Large intestine (tissue), 3 donors: ENCODE results near the gene DAB2IP. TPM values are rescaled to one million over a fixed set of nuclear protein-coding genes. Genes with fewer than 3 reads are reported as not detected.
"Not testable (repeated sequence)": the region's sequence is repeated elsewhere in the genome, so short reads cannot be mapped to it uniquely, and the experiment has no call there.

Source experiments
- DNase-seq, 2 donors: peaks; one replicate each; pipeline versions ENCODE4 v3.0.0 to v3.0.0-alpha.2; 2013
- H3K27ac ChIP-seq: one replicate; pipeline ENCODE4 v1.5.1; 2013; ENCODE audit warnings: low read length
- H3K27me3 ChIP-seq: 2 replicates; pipeline ENCODE4 v1.6.1; 2013; ENCODE audit warnings: low read length; ENCODE audit not compliant: control insufficient read depth, insufficient read depth
- H3K36me3 ChIP-seq: 2 replicates; pipeline ENCODE4 v1.6.1; 2013; ENCODE audit warnings: low read length; ENCODE audit not compliant: control insufficient read depth, insufficient read depth
- H3K4me1 ChIP-seq: one replicate; pipeline ENCODE4 v1.6.1; 2013; ENCODE audit warnings: low read length; ENCODE audit not compliant: control insufficient read depth, insufficient read depth
- H3K4me3 ChIP-seq: one replicate; pipeline ENCODE4 v1.5.1; 2013; ENCODE audit warnings: low read length
- H3K9me3 ChIP-seq: one replicate; pipeline ENCODE4 v1.6.1; 2013; ENCODE audit warnings: mild to moderate bottlenecking, low read depth, low read length, moderate library complexity; ENCODE audit not compliant: control insufficient read depth
- WGBS: methylation state at CpG from one replicate; pipeline ENCODE4 v1.1.5; 2013; ENCODE audit warnings: low lambda C conversion rate; ENCODE audit not compliant: insufficient coverage; 5-methylcytosine and 5-hydroxymethylcytosine counted together
- polyA plus RNA-seq: library from polyadenylated mRNA; unstranded; fragments of 120-200 nt; gene quantifications from one replicate; pipeline ENCODE4 v1.2.1, GENCODE V29; 2013

The DAB2IP gene
- polyA plus RNA-seq, 1 donor = 33.0 TPM

DNA sequence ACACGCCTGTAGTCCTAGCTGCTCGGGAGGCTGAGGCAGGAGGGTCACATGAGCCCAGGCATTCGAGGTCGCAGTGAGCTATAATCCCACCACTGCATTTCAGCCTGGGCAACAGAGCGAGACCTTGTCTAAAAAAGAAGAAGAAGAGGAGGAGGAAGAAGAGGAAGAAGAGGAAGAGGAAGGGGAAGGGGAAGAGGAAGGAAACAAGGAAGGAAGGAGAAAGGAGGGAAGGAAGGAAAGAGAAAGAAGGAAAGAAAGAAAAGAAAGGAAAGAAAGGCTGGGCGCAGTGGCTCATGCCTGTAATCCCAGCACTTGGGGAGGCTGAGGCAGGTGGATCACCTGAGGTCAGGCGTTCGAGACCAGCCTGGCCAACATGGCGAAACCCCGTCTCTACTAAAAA is 7.4 kb upstream of the DAB2IP start:
- not testable (repeated sequence) for H3K27ac ChIP-seq, H3K27me3 ChIP-seq, H3K4me3 ChIP-seq, H3K36me3 ChIP-seq, DNase-seq, H3K9me3 ChIP-seq
- peaks cover 20% of the 10 kb centered on the region for H3K4me1 ChIP-seq
- 100% methylated on average over 1 of the region's 10 CpGs for WGBS

GRCh38 chr9:121645003-121645402 is 6.4 kb upstream of the DAB2IP start:
- Histone ChIP-seq H3K36me3 (no peaks in the 10 kb centered on the region), H3K4me1 (peaks cover 25% of the 10 kb centered on the region), H3K4me3 (no peak overlapping the region), H3K27me3 (no peaks in the 10 kb centered on the region), H3K27ac (no peak overlapping the region), H3K9me3 (no peaks in the 10 kb centered on the region)
- DNase-seq = no peak
- no CpG with 5 or more reads among the region's 4 CpGs for WGBS

DNA sequence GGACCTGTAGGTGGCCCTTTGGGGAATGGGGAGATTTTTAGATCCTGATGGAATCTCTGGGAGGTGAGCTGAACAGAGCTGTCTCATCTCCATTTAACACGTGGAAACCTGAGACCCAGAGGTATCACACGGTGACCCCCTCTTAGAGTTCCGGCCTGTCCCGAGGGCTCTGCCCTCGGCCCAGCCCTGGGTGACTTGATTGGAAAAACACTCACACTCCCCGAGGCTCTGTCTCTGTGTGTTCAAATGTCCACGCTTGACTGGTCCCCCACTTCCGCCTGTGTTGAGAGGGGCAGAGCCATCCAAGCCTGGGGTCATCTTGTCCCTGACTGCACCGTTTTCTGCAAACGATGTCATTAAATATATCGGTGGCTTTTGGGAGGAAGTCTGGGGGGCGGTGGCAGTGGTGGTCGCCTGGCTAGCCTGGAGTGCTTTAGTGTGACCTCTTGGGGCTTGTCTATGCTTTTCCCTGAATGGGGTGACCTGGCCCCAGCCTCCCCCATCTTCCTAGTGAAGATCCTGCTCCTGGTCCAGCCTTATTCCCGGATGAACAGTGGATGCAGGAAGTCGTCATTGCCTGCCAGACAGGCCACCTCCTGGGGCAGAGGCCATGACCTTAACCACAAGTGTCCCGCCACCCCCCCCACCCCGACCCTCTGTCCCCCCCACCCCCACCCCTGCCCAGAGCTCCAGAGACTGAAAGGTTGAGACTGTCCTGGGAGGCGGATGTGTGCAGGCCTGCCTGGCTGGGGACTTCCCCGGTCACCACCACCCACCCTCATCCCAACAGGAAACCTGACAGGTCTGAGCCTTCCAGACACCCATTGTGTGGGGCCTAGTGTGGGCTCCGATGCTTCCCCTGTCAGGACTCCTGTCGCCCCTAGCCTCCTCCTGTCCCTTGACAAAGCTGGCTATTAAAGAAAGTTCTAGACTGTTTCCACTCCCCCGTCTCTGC is 5.3 kb upstream of the DAB2IP start:
- Histone ChIP-seq H3K27ac (no peak overlapping the region), H3K4me3 (no peak overlapping the region), H3K27me3 (no peaks in the 10 kb centered on the region), H3K4me1 (peaks cover 24% of the 10 kb centered on the region), H3K9me3 (no peaks in the 10 kb centered on the region), H3K36me3 (no peaks in the 10 kb centered on the region)
- WGBS = no CpG with 5 or more reads among the region's 22 CpGs
- no peak for DNase-seq

- Histone ChIP-seq H3K9me3 (no peaks in the 10 kb centered on the region), H3K4me1 (peaks cover 22% of the 10 kb centered on the region), H3K27me3 (no peaks in the 10 kb centered on the region), H3K27ac (no peak overlapping the region), H3K4me3 (no peak overlapping the region), H3K36me3 (no peaks in the 10 kb centered on the region)
- no peak for DNase-seq
- no CpG with 5 or more reads among the region's 1 CpG for WGBS
Measured at GRCh38 chr9:121646992-121647391, 4.4 kb upstream of the DAB2IP start.

- no peak overlapping the region for H3K27ac ChIP-seq
- no CpG with 5 or more reads among the region's 5 CpGs for WGBS
- H3K9me3 ChIP-seq = no peaks in the 10 kb centered on the region
- no peak for DNase-seq
- no peaks in the 10 kb centered on the region for H3K27me3 ChIP-seq
- no peaks in the 10 kb centered on the region for H3K36me3 ChIP-seq
- peaks cover 28% of the 10 kb centered on the region for H3K4me1 ChIP-seq
- no peak overlapping the region for H3K4me3 ChIP-seq
Measured at GRCh38 chr9:121648172-121648571, 3.3 kb upstream of the DAB2IP start.

- no CpG with 5 or more reads among the region's 9 CpGs for WGBS
Measured at GRCh38 chr9:121648799-121649198, 2.6 kb upstream of the DAB2IP start.

DNA sequence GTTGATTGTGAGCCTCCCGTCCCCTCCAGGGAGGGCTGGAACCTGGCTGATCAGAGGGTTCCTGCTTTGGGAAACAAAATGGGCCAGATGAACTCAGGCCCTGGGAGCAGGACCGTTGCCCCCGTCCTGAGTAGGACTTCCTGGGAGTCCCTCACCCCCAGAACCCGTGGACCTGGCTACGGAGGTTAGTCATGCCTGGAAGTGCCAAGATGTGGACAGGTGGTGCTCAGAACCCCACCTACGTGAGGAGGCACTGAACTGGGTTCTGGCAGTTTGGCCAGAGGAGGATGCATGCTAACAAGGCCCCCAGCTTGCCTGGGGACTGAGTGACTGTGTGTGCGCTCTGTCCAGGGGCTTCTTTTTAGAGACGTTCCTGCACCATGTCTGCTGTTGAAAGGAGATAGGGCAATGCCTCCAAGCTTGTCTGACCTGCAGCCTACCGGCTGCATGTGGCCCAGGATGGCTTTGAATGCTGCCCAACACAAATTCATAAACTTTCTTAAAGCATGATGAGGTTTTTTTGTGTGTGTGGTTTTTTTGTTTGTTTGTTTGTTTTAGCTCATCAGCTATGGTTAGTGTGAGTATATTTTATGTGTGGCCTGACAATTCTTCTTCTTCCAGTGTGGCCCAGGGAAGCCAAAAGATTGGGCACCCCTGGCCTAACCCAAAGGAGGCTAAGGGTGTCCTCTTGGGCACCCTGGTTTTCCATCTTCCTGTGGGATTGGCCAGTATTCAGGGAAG is 1.8 kb upstream of the DAB2IP start:
- Histone ChIP-seq H3K4me1 (peaks cover 41% of the 10 kb centered on the region), H3K27me3 (no peaks in the 10 kb centered on the region), H3K4me3 (peak overlapping the region; percentile 59), H3K9me3 (no peaks in the 10 kb centered on the region), H3K36me3 (no peaks in the 10 kb centered on the region), H3K27ac (peak overlapping the region; percentile 89)
- no peak for DNase-seq
- no CpG with 5 or more reads among the region's 9 CpGs for WGBS

More at GRCh38 chr9:121648799-121649198, 2.6 kb upstream of the DAB2IP start:
- DNase-seq = no peak
- H3K9me3 ChIP-seq = no peaks in the 10 kb centered on the region
- H3K4me1 ChIP-seq = peaks cover 33% of the 10 kb centered on the region
- H3K27me3 ChIP-seq = no peaks in the 10 kb centered on the region
- H3K27ac ChIP-seq = no peak overlapping the region
- H3K4me3 ChIP-seq = no peak overlapping the region
- no peaks in the 10 kb centered on the region for H3K36me3 ChIP-seq

DNA sequence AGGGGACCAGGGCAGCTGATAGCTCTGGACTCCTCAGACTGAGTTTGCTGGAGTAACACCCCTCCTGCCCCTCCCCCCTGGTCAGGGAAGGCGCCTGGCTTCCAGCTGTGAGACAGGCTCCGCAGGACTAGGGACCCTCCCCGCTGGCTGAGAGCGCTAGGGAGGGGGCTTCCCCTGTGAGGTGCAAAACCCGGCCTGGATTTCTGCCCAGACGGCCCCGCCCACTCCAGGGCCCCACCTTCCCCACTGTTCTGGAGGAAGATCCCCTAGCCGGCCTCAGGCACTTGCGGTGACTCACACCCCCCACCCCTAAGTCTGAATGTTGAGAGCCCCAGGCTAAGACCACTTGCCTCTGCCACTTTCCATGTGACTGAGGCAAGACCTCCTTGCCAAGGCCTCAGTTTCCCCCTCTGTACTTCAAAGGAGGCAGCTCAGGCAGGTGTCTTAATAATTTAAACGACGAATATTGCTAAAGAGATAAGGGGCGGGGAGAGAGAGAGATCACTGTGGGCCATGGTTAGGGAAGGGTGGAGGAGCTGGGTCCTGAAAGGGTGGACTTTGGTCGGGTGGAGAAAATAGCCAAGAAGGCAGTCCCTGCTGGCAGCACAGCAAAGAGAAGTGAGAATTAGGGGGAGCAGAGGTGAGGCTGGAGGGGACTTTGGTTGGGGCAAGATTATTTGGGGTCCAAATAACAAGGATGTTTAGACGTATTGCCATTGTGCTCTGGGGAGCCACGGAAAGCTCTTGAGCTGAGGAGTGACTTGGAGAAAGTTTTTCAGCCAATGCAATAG is 1.0 kb upstream of the DAB2IP start:
- Histone ChIP-seq H3K4me3 (peak overlapping the region; percentile 59), H3K4me1 (peaks cover 44% of the 10 kb centered on the region)

GRCh38 chr9:121651008-121651294 is 483 bp upstream of the DAB2IP start:
- WGBS = no CpG with 5 or more reads among the region's 9 CpGs
- H3K4me1 ChIP-seq = peaks cover 44% of the 10 kb centered on the region

More for the DNA sequence above, 1.0 kb upstream of the DAB2IP start:
- no peaks in the 10 kb centered on the region for H3K9me3 ChIP-seq
- peak overlapping the region; percentile 89 for H3K27ac ChIP-seq
- whole genome bisulfite sequencing = 7% methylated on average over 2 of the region's 15 CpGs
- no peaks in the 10 kb centered on the region for H3K27me3 ChIP-seq
- DNase-seq = peak; percentile 87 to 94
- no peaks in the 10 kb centered on the region for H3K36me3 ChIP-seq

More at GRCh38 chr9:121651008-121651294, 483 bp upstream of the DAB2IP start:
- no peak for DNase-seq
- Histone ChIP-seq H3K27me3 (no peaks in the 10 kb centered on the region), H3K36me3 (no peaks in the 10 kb centered on the region), H3K27ac (peak overlapping the region; percentile 89), H3K4me3 (peak overlapping the region; percentile 59), H3K9me3 (no peaks in the 10 kb centered on the region)
